Measurements from ENCODE around the gene LRRC66. TPM values are rescaled to one million over a fixed set of nuclear protein-coding genes. Genes with fewer than 3 reads are reported as not detected.
A peak's percentile ranks its signal among the peaks of the same experiment; 100 is the strongest.

The LRRC66 gene, protein sequence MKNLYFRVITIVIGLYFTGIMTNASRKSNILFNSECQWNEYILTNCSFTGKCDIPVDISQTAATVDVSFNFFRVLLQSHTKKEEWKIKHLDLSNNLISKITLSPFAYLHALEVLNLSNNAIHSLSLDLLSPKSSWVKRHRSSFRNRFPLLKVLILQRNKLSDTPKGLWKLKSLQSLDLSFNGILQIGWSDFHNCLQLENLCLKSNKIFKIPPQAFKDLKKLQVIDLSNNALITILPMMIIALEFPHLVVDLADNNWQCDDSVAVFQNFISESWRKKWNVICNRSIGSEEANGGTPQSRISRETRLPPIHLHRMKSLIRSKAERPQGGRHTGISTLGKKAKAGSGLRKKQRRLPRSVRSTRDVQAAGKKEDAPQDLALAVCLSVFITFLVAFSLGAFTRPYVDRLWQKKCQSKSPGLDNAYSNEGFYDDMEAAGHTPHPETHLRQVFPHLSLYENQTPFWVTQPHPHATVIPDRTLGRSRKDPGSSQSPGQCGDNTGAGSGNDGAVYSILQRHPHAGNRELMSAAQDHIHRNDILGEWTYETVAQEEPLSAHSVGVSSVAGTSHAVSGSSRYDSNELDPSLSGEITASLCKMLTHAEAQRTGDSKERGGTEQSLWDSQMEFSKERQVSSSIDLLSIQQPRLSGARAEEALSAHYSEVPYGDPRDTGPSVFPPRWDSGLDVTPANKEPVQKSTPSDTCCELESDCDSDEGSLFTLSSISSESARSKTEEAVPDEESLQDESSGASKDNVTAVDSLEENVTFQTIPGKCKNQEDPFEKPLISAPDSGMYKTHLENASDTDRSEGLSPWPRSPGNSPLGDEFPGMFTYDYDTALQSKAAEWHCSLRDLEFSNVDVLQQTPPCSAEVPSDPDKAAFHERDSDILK
- under 1 TPM; 0.33 to 0.42 TPM for total RNA-seq
- polyA plus RNA-seq, result under 1 TPM in 1 of 3 donors, not detected in 2; 0.08 TPM
- total RNA-seq, result 0 to 0.78 (median 0.20) reads per million in 6 experiments

DNA sequence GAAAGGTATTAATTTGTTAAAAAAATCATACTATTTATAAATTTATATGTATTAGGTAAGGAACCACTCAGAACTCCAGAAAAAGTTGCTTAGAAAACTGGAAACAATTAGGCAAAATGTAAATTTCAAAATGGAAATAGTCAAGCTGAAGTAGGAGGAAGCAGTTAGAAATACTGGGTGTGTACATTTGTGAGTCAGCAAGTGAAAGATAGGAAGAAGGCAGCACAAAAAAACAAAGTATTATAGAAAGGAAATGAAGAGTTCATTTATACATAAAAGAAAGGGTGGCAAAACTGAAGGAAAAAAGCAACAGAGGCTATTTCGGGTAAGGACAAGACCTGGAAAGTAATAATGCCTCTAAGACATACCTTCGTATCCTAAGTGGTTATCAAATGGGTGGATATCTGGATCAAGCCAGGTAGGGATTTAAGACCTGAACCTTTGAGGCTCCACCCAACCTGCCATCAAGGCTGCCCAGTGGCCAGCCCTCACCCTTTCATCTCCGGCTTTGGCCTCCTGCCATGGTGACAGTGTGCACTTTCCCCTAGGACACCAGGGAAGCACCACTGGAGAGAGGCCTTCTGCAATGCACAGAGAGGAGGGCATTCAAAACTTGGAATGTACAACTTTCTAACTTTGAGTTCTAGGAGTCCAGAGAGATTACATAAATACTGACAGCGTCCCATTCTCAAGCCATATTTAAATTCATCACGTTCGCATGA, at the start of gene LRRC66:
LRRC66 (minus strand) TSS at position 428 of the 722 bp plus-strand sequence. CDS start 2,750 bp downstream, outside the sequence.
- ATAC-seq (no peak), DNase-seq (no peak)
- Mint-ChIP-seq H3K4me3 (no peak within 1 kb of the TSS), H3K9me3 (no peaks in the 10 kb centered on the region), H3K36me3 (peaks cover 0 to 15% (median 0%) of the 10 kb centered on the region in 3 donors), H3K4me1 (no peaks in the 10 kb centered on the region), H3K27ac (peak within 1 kb of the TSS in 1 of 10 donors; percentile 8), H3K27me3 (no peaks in the 10 kb centered on the region)
- POLR2A ChIA-PET, result no interaction called here

DNA sequence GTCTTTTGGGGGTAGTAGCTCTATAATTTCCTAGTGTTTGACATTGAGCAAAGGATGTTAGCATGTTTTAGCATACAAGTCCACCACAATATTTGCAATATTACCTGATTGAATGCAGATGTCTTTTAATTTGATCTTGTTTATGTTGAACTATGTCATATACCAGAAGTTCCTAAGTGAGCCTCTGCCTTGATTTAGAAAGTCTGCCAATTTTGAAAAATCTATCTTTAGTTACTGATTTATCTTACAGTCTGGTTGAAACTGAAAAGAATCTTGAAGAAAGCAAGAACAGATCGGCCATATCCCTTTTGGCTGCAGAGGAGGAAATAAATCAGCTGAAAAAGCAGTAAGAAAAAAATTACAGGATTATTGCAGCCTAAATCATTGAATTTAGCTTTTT, 49.4 kb upstream of the LRRC66 start:
- POLR2A ChIA-PET, result no interaction called here
- Mint-ChIP-seq H3K36me3 (no peaks in the 10 kb centered on the region), H3K4me1 (no peaks in the 10 kb centered on the region), H3K4me3 (no peak overlapping the region), H3K9me3 (peaks cover 0 to 8% (median 0%) of the 10 kb centered on the region in 9 donors), H3K27ac (no peak overlapping the region), H3K27me3 (peaks cover 24 to 65% (median 38%) of the 10 kb centered on the region in 5 donors)
- no peak for ATAC-seq
- DNase-seq, result no peak

DNA sequence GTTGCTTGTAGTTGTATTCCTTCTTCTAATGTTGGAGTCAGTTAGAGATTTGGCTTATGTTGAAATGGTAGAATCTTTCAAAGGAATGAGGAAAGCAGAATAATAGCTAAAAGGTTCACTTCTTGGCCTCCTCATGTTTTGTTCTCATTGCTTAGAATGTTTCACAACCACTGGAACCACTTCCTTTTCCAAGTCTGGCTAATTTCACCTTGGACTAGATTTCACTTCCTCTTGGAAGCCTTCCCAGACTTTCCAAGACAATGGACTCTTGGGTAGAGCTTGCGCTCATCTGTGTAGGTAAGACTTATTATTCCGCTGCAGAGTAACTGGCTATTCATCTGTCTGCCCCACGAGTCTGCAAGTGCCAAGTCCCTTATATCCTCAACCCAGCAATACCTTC, 39.2 kb upstream of the LRRC66 start:
- ATAC-seq (no peak), DNase-seq (no peak)
- Mint-ChIP-seq H3K4me3 (no peak overlapping the region), H3K9me3 (no peaks in the 10 kb centered on the region), H3K27ac (no peak overlapping the region), H3K36me3 (no peaks in the 10 kb centered on the region), H3K27me3 (peaks cover 9 to 42% (median 24%) of the 10 kb centered on the region in 5 donors), H3K4me1 (no peaks in the 10 kb centered on the region)
- POLR2A ChIA-PET, result no interaction called here

DNA sequence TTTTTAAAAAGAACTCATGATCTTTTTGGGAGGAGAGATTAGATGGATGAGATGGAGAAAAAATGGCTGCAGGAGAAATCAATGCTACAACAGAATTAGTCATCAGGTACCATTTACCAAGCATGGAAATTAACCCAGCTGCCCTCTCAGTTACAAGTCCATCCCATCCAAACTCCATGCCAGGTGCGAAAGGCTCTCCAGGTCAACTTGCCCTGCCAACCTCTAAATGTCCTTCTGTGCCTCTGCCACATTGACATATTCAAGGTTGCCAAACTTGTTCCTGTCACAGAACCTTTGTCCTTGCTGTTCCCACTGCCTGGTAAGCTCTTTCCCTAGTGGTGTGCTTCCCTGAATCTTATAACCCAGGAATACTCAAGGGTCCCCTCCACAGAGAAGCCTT, 38.1 kb upstream of the LRRC66 start:
- no peaks in the 10 kb centered on the region for H3K9me3 Mint-ChIP-seq
- H3K27ac Mint-ChIP-seq, result no peak overlapping the region
- DNase-seq (no peak), ATAC-seq (no peak)
- POLR2A ChIA-PET, result no interaction called here
- H3K36me3 Mint-ChIP-seq, result no peaks in the 10 kb centered on the region
- peaks cover 0 to under 1% (median 0%) of the 10 kb centered on the region in 4 donors for H3K4me1 Mint-ChIP-seq
- no peak overlapping the region for H3K4me3 Mint-ChIP-seq
- peaks cover 14 to 52% (median 33%) of the 10 kb centered on the region in 5 donors for H3K27me3 Mint-ChIP-seq

DNA sequence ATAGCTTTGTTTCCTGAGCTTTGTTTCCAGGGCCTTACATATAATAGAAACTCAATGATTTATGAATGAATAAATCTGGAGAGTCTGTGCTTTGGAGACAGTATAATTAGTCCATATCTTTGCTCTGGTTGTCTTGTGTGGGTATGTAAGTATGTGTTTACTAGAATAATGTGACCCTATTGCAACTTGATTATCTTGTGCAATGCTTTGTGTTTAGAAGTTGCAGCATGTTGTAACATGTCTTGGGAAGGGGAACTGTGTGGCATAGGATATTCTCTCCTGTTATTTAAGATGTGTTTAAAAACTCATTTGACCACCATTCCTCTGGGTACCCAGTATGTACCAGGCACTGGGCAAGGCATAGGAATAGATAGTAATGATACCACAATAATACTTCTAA, 37.0 kb upstream of the LRRC66 start:
- peaks cover 25 to 63% (median 41%) of the 10 kb centered on the region in 5 donors for H3K27me3 Mint-ChIP-seq
- H3K9me3 Mint-ChIP-seq, result no peaks in the 10 kb centered on the region
- POLR2A ChIA-PET, result no interaction called here
- peaks cover 4 to 10% (median 5%) of the 10 kb centered on the region in 4 donors for H3K4me1 Mint-ChIP-seq
- no peak overlapping the region for H3K27ac Mint-ChIP-seq
- no peak overlapping the region for H3K4me3 Mint-ChIP-seq
- H3K36me3 Mint-ChIP-seq, result no peaks in the 10 kb centered on the region
- no peak for ATAC-seq
- DNase-seq, result no peak

DNA sequence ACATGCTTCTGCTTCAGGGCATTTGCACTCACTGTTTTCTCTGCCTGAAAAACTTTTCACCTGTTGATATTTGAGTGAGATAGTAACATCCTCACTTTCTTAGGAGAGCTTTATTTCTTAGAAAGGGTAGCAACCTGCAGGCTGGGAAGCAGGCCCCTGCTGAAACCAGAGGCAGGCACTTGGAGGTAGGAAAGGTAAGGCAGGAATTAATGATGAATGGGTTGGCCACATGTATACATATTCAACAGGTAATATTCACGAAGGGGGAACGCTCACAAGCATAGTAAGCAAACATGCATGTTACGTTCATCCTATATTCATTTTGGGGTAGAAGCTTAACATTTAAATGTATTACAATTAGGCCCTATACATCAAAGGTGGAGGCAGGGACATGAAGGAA, 34.1 kb upstream of the LRRC66 start:
- H3K27me3 Mint-ChIP-seq, result peaks cover 36 to 70% (median 55%) of the 10 kb centered on the region in 5 donors
- H3K9me3 Mint-ChIP-seq, result no peaks in the 10 kb centered on the region

DNA sequence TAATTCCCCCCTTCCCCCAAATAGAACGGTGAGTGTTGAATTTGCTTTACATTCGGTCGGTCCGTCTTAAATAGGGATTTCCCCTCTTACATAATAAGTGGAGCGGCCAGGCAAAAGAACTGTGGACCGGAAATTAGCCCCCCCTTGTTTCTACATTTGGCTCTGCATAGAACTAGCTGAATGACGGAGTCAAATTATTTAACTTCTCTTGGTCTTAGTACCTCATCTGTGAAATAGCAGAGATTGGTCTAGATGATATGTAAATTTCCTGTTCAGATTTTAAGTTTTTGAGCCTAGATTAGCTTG, 32.3 kb upstream of the LRRC66 start:
- ATAC-seq, result no peak
- POLR2A ChIA-PET, result no interaction called here
- peak overlapping the region in 9 of 10 donors; percentile 16 to 78 (median 55) for H3K4me3 Mint-ChIP-seq

More for the DNA sequence above, 34.1 kb upstream of the LRRC66 start:
- H3K36me3 Mint-ChIP-seq, result no peaks in the 10 kb centered on the region
- no peak overlapping the region for H3K27ac Mint-ChIP-seq
- H3K4me1 Mint-ChIP-seq, result peaks cover 7 to 23% (median 15%) of the 10 kb centered on the region in 4 donors
- ATAC-seq (no peak), DNase-seq (no peak)
- POLR2A ChIA-PET, result no interaction called here
- H3K4me3 Mint-ChIP-seq, result no peak overlapping the region

DNA sequence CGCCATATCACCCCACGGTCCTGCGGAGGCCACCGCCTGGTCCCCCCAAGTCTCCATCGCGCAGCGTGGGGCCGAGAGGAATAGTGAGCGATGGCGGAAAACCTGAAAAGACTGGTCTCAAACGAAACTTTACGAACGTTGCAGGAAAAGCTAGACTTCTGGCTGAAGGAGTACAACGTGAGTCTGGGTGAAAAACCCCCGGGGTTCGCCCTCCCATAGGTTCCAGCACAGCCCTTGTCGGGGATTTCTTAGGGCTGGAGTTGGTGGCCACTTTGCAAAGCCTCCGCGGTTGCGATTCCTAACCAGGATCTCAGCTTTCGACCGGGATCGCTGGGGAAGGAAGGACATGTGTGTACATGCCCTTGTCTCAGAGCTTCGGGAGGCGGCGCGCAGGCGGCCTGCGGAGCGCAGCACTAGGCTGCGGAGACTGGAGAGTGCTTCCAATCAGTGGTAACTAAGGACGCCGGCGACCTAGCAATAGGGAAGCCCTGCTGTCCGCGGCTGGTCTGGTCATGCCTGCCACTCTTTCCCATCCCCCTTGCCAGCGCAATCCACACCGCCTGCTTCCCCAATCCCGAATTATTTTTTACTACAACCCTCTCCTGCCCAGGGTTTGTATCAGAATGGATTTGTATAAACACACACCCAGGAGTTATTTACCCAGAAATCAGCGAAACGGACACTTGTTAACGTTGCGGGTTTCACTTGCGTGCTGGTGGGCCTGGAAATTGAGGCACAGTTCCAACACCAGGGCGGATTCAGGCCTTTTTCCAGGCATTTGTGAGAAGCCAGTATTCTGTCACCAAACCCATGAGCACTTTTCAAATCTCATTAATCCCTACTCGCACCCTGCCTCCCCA, 31.7 kb upstream of the LRRC66 start:
- H3K27me3 Mint-ChIP-seq, result peaks cover 47 to 70% (median 69%) of the 10 kb centered on the region in 5 donors
- H3K27ac Mint-ChIP-seq, result no peak overlapping the region
- H3K9me3 Mint-ChIP-seq, result peaks cover 0 to 2% (median 0%) of the 10 kb centered on the region in 9 donors
- DNase-seq (no peak), ATAC-seq (peak; percentile 38 to 46)
- H3K4me1 Mint-ChIP-seq, result peaks cover 7 to 23% (median 15%) of the 10 kb centered on the region in 4 donors
- POLR2A ChIA-PET, result no interaction called here
- no peaks in the 10 kb centered on the region for H3K36me3 Mint-ChIP-seq
- H3K4me3 Mint-ChIP-seq, result peak overlapping the region; percentile 48 to 78 (median 66)

More for the DNA sequence above, 32.3 kb upstream of the LRRC66 start:
- Mint-ChIP-seq H3K27me3 (peaks cover 48 to 70% (median 65%) of the 10 kb centered on the region in 5 donors), H3K9me3 (peaks cover 0 to 2% (median 0%) of the 10 kb centered on the region in 9 donors), H3K36me3 (no peaks in the 10 kb centered on the region), H3K4me1 (peaks cover 7 to 23% (median 15%) of the 10 kb centered on the region in 4 donors), H3K27ac (no peak overlapping the region)
- DNase-seq, result no peak

DNA sequence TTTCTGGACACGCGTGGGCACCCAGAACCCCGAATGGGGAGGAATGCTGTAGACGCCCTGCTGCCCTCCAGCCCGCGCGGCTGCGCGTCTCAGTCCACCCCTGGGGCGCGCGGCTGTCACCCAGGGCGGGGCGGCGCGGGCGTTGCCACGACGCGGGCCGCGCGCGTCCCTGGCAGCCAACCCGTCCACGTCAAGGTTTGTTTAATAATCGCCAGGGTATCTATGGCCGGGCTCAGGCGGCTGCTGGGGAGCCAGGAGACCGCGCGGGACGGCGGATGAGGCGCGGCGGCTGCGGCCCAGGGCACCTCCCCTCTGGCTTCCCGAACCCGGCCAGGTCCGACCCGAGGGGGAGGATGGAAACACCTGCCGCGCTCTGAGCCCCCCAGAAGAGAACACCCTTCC, 31.1 kb upstream of the LRRC66 start, which contains the start of gene SPATA18:
SPATA18 (plus strand) TSS at position 92 of the 402 bp plus-strand sequence. CDS start 401 bp downstream, outside the sequence.
- peaks cover 43 to 73% (median 69%) of the 10 kb centered on the region in 5 donors for H3K27me3 Mint-ChIP-seq
- ATAC-seq (peak; percentile 32 to 52), DNase-seq (no peak)
- no peaks in the 10 kb centered on the region for H3K36me3 Mint-ChIP-seq
- POLR2A ChIA-PET, result no interaction called here
- H3K4me1 Mint-ChIP-seq, result peaks cover 7 to 23% (median 15%) of the 10 kb centered on the region in 4 donors
- H3K4me3 Mint-ChIP-seq, result peak within 1 kb of the TSS; percentile 48 to 78 (median 66)
- H3K9me3 Mint-ChIP-seq, result peaks cover 0 to 2% (median 0%) of the 10 kb centered on the region in 9 donors
- H3K27ac Mint-ChIP-seq, result no peak within 1 kb of the TSS

DNA sequence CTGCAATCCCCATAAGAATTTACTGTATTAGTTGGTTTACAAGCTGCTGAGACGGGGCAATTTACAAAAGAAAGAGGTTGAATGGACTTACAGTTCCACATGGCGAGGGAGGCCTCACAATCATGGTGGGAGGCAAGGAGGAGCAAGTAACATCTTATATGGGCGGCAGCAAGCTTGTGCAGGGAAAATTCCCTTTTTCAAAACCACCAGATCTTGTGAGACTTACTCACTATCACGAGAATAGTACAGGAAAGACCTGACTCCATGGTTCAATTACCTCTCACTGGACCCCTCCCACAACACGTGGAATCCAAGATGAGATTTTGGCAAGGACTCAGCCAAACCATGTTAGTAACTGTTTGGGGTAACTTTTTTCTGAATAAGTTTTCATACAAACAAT, 29.1 kb upstream of the LRRC66 start:
- peaks cover 41 to 73% (median 64%) of the 10 kb centered on the region in 5 donors for H3K27me3 Mint-ChIP-seq
- DNase-seq, result no peak
- H3K4me1 Mint-ChIP-seq, result peaks cover 7 to 23% (median 15%) of the 10 kb centered on the region in 4 donors
- H3K4me3 Mint-ChIP-seq, result no peak overlapping the region
- peaks cover 0 to 2% (median 0%) of the 10 kb centered on the region in 9 donors for H3K9me3 Mint-ChIP-seq
- ATAC-seq, result no peak
- H3K36me3 Mint-ChIP-seq, result no peaks in the 10 kb centered on the region
- H3K27ac Mint-ChIP-seq, result no peak overlapping the region
- POLR2A ChIA-PET, result no interaction called here

DNA sequence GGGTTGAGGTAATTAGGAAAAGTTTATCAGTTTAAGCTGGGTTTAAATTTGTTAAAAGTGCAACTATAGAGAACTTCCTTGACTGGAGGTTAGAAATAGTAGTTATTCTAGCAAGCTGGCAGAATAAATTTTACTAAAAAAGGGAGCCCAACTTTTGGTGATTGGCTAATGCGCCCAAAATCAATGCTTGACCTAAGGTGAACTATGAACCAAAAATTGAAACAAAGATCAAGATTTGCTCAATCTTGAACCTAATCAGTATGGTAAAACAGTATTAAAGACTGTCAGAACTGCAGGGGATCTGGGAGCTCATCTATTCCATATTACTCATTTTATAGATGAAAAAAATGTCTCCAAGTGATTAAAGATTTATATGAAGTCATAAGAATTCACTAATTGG, 24.9 kb upstream of the LRRC66 start:
- no peaks in the 10 kb centered on the region for H3K36me3 Mint-ChIP-seq
- no peak overlapping the region for H3K27ac Mint-ChIP-seq
- H3K4me1 Mint-ChIP-seq, result no peaks in the 10 kb centered on the region
- ATAC-seq, result no peak
- H3K4me3 Mint-ChIP-seq, result no peak overlapping the region
- peaks cover 29 to 74% (median 46%) of the 10 kb centered on the region in 5 donors for H3K27me3 Mint-ChIP-seq
- peaks cover 0 to 2% (median 0%) of the 10 kb centered on the region in 9 donors for H3K9me3 Mint-ChIP-seq
- no peak for DNase-seq
- POLR2A ChIA-PET, result no interaction called here

Data from naive thymus-derived CD8-positive, alpha-beta T cell (primary cell).